GM19452 (cell line): ENCODE data around the gene HDAC4.

Experiments used
- ATAC-seq: cut with Tn5 transposase; IDR thresholded peaks from one replicate; pipeline ENCODE4 v1.9.1; 2021; ENCODE audit not compliant: unreplicated experiment

The HDAC4 gene

DNA sequence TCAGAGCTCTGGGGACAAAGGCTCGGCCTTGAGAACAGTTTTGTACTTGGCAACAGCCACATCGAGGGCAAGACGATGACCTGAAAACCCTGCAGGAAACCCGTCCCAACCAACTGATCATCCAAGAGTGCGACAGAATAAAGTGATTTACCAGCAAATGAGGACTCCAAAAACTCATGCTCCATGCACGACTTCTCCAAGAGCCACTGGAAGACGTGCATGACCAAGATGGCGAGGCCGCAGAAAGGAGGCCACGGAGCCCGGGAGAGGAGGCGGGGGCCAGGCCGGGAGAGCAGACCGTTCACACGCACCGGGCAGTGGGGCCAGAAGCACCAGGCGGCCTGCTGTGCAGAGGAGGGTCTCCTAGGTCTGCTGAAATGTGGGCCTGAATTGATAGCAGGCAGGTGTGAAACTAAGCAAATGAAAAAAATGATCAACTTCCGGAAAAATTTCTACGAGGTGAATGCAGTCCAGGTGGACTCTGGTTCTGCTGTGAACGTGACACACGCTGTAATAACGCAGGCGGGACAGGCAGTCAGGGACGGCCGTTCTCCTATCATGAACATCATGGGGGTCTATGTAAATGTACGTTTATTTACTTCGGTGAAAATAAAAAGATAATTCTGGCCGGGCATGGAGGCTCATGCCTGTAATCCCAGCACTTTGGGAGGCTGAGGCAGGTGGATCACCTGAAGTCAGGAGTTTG lies 252.2 kb downstream of the HDAC4 start:
- no peak for ATAC-seq

GRCh38 chr2:239147376-239147775 lies 253.4 kb downstream of the HDAC4 start:
- ATAC-seq: no peak

- ATAC-seq: no peak
Measured at GRCh38 chr2:239146741-239147181, 254.1 kb downstream of the HDAC4 start.

DNA sequence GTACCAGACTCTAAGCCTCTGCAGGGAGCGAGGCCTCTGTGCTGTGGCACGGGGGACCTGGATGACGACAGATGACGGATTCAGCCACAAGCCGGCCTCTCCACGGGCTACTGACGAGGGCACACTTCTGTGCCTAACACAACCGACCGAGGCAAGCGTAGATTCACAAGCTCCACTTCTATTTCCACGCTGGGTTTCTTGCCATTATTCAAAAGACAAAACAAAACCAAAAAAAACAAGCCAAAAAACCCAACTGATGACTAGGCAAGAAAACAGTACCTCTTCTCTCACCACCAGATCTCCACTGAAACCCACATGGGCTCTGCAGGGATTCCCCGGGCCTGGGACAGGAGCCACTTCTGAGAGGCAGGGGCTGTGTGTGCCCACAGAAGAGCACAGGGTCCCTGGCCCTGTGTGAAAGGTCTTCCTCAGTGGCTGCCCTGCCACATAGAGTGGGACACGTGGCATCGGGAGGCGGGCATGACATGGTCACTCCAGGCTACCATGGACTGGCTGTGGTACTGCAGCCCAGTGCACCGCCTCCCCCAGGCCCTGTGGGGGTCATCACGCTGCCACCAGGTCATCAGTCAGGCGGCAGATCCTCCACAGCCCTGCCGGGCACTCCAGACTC lies 254.7 kb downstream of the HDAC4 start:
- no peak for ATAC-seq

DNA sequence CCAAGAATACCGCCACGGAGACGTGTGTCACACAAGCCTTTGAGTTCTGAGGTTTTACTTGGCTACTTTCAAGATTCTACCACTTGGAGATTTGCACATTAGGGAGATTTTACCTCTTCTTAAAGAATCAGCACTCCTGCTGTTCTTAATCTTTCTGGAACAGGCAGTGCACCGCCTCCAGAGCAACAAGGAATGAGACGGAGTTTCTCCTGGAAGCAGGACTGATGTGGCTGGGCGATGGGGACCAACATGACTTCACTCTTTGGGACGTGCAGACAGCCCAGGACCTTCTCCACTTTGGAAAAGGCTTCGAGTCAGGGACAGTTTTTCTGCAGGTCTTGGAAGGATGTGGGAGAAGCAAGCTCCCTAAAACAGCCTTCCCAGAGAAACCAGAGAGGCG lies 255.2 kb downstream of the HDAC4 start:
- ATAC-seq: no peak

DNA sequence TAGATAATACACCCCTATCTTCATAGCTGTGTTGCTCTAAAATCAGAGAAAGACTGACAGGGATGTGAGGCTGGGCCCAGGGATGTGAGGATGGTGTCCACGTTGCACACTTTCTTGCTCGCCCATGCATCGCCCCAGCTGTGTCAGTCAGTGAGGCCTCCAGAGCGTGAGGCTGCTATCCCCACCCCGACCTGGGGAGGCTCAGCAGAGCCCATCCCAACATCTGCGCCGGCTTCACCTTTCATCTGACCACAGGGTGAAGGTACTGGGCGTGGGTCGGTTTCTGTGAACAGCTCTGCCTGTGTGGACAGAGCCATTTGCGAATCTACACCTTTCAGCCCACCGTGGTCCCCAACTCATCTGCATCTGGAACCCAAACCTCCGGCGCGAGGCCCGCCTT lies 255.7 kb downstream of the HDAC4 start:
- no peak for ATAC-seq

DNA sequence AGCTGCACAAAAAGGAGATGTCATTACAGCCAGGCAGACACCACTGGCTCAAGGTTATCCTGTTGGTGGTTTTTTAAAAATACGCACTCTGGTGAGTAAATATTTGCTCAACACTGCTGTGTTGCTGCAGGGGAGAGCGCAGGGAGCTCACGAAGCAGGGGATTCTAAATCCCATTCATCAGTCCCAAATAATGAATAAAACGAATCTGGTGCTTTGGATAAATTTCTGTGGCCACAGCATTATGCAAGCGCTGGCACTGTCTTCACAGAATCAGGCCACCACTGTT lies 256.2 kb downstream of the HDAC4 start:
- ATAC-seq: no peak

GRCh38 chr2:239143858-239144712 lies 256.7 kb downstream of the HDAC4 start:
- ATAC-seq: no peak

DNA sequence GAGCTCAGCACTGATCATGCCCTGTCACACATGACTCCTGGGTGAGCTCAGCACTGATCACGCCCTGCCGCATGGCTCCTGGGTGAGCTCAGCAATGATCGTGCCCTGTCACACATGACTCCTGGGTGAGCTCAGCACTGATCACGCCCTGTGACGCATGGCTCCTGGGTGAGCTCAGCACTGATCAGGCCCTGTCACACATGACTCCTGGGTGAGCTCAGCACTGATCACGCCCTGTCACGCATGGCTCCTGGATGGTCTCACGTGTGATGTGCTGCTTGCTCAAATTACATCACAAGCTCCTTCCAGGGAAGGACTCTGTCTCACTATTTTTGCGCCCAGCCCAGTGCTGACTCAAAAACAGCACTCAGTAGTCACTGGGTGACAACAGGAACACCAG lies 258.0 kb downstream of the HDAC4 start:
- no peak for ATAC-seq

DNA sequence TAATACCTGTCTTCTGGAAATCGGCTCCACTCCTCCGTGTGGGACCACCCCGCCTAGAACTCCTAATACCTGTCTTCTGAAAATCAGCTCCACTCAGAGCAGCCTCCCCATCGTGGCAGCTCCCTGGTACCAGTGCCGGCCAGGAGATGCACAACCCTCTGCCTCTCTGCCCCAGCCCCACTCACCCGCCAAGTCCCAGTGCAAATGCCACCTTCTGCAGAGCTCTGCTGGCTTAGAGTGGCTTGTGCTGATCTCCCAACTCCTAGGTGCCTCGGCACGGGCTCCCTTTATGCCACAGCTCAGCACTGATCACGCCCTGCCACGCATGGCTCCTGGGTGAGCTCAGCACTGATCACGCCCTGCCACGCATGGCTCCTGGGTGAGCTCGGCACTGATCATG lies 258.5 kb downstream of the HDAC4 start:
- ATAC-seq: no peak

DNA sequence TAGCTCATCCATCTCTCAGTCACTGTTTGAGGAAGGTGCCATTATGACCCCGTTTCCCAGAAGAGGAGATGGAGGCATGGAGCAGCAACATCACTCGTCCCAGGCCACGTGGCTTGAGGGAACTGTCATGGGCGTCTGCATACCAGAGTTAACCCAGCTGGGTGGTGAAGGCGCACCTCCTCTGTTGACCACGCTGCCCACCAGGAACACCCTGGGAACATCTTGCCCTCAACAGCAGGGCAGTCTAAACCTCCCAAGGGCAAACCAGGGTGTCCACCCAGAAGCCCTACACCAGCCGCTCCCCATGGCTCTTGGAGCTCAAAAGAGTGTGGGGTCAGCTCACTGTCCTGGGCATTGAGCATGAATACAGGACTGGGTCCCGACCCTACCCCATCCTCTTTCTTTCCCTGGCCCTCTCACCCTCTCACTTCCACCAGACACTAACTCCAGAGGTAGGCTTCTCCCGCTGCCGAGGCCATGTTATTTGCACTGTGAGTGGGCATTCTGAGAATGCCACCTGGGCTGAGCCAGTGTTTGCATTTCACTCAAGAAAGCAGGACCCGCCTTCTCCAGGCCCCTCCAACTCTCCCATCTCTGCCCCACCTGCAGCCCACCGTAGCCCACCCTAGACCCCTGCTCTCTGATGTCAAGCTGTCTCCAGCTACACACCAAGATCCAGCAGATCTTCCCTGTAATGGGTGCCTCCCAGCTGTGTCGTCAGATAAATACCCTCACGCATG lies 259.6 kb downstream of the HDAC4 start:
- no peak for ATAC-seq

GRCh38 chr2:239140346-239141020 lies 260.3 kb downstream of the HDAC4 start:
- no peak for ATAC-seq

DNA sequence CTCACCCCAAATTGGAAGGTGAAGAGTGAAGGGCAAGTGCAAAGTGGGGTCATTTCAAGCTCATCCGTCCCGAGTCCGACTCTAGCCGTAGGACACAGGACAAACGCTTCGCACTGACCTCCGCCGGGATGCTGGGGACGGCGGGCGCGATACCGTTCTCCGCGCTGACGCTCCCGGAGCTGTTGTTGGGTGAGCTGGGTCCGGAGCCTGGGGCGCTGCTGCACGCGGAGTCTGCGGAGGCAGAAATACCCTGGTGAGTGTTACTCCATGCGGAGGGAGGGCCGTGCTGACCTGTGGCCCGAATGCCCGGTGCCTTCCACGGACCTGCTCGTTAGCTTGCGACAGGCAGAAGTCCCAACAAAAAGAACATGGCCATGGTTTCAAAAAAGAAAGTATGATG lies 261.3 kb downstream of the HDAC4 start:
- ATAC-seq: no peak

DNA sequence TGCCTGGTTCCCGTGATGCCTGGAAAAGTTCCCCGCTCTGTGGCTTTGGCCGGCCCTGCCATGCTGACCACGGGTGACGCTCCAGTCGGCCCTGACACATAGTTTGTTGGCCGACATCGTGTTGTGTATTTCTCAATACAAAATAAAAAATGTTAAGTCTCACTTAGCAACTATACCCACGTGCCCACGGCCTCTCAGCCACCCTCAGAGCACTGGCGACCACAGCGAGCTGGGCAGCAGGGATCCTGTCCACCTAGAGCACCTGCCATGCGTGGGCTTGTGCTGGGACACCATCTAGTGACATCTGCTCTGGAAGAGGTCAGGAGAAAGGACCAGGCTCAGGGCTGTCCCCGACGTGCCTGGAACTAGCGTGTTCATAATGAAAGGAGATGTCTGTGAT lies 261.7 kb downstream of the HDAC4 start:
- ATAC-seq: no peak

- ATAC-seq: no peak
Measured at GRCh38 chr2:239138610-239139009, 262.2 kb downstream of the HDAC4 start.

DNA sequence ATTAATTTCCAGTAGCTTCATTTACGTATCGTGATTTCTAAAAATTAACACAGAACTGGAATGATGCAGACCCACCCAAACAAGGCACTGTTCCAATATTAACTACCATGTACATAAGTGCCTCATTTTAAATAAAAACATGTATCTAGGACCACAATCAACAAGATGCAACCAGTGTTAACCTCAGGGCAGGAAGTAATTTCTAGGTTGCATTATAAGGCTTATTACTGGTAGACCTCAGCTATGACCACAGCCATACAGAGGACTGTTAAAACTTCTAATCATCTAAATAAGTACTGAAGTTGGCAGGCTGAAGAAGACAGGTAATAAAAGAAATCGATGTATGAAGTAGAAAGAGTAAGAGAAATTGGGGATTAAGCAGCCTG lies 262.9 kb downstream of the HDAC4 start:
- ATAC-seq: no peak

- ATAC-seq: no peak
Measured at GRCh38 chr2:239137165-239137897, 263.5 kb downstream of the HDAC4 start.

- no peak for ATAC-seq
Measured at GRCh38 chr2:239136762-239137161, 264.1 kb downstream of the HDAC4 start.

- ATAC-seq: no peak
Measured at GRCh38 chr2:239136203-239136602, 264.6 kb downstream of the HDAC4 start.

DNA sequence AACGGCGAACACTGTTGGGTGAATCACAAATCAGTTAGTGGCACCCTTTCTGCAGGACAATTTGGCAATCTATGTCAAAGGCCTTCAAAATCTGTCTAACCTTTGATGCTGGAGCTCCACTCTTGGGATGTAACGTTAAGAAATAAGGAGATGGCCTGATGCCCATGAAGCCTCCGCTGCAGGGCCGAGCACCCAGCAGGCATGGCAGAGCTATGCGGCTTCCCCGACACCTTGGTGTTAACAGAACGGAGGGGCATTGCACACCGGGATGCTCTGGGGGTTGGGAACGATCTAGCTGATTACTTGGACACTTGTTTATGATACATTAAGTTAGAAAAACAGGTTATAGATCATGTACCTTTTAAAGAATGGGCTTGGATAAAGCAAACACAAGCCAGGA lies 265.3 kb downstream of the HDAC4 start:
- no peak for ATAC-seq
